SH-SY5Y (cell line): ENCODE results near the gene NMT2.

Experiments used
- GATA2 ChIP-seq: IDR thresholded peaks from 2 replicates; pipeline ENCODE4 v1.6.1; 2011; ENCODE audit warnings: mild to moderate bottlenecking, low read depth, low read length
- GATA3 ChIP-seq: IDR thresholded peaks from 2 replicates; pipeline ENCODE4 v1.6.1; 2011; ENCODE audit warnings: low read depth, mild to moderate bottlenecking, low read length, moderate library complexity

DNA sequence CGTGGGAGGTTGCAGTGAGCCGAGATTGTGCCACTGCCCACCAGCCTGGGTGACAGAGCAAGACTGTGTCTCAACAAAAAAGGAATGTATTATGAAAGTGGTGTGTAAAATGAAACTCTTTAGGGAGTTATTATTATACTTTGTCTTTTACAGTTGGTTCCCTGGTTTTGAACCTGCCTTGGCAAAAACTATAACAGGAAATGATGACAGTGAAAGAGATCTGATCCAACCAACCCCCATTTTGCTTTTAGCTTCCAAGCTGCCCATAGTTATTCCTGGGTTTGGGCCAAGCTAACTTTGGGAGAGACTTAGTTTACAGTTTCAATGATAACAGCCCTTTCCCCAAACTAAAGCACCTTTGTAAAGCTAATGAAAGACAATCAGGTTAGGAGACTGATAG lies 34.1 kb upstream of the NMT2 start:
- TF ChIP-seq GATA3 = no peak
- no peak for TF ChIP-seq GATA2
